RPMI8226 (cell line): ENCODE data around the gene NRG3.
"Not testable (repeated sequence)": the region's sequence is repeated elsewhere in the genome, so short reads cannot be mapped to it uniquely, and the experiment has no call there.

ENCODE experiments used
- DNase-seq: peaks from one replicate; pipeline ENCODE4 v3.0.0-alpha.2; 2015

Gene NRG3

GRCh38 chr10:82308641-82309040 lies 433.6 kb downstream of the NRG3 start:
- no peak for DNase-seq

- DNase-seq = no peak
Observed at GRCh38 chr10:82310839-82311238, 435.8 kb downstream of the NRG3 start.

GRCh38 chr10:82313401-82313800 lies 438.4 kb downstream of the NRG3 start:
- DNase-seq = no peak

- DNase-seq = no peak
Observed at GRCh38 chr10:82318534-82318933, 443.5 kb downstream of the NRG3 start.

GRCh38 chr10:82319074-82319473 lies 444.1 kb downstream of the NRG3 start:
- DNase-seq = no peak

GRCh38 chr10:82319562-82319961 lies 444.6 kb downstream of the NRG3 start:
- no peak for DNase-seq

- no peak for DNase-seq
Observed at GRCh38 chr10:82321724-82322123, 446.7 kb downstream of the NRG3 start.

- no peak for DNase-seq
Observed at GRCh38 chr10:82331716-82332115, 456.7 kb downstream of the NRG3 start.

- DNase-seq = no peak
Observed at GRCh38 chr10:82335831-82336230, 460.8 kb downstream of the NRG3 start.

- DNase-seq = no peak
Observed at GRCh38 chr10:82340166-82340565, 465.2 kb downstream of the NRG3 start.

GRCh38 chr10:82349590-82349989 lies 474.6 kb downstream of the NRG3 start:
- not testable (repeated sequence) for DNase-seq

- no peak for DNase-seq
Observed at GRCh38 chr10:82353381-82353780, 478.4 kb downstream of the NRG3 start.

GRCh38 chr10:82358486-82359099 lies 483.6 kb downstream of the NRG3 start:
- no peak for DNase-seq

- DNase-seq = no peak
Observed at GRCh38 chr10:82361256-82361655, 486.3 kb downstream of the NRG3 start.

- no peak for DNase-seq
Observed at GRCh38 chr10:82377608-82378007, 502.6 kb downstream of the NRG3 start.

- peak; percentile 5 for DNase-seq
Observed at GRCh38 chr10:82378146-82378545, 503.2 kb downstream of the NRG3 start.

GRCh38 chr10:82383350-82383749 lies 508.4 kb downstream of the NRG3 start:
- no peak for DNase-seq

GRCh38 chr10:82390866-82391658 lies 516.1 kb downstream of the NRG3 start:
- DNase-seq = no peak

GRCh38 chr10:82391971-82392370 lies 517.0 kb downstream of the NRG3 start:
- no peak for DNase-seq

GRCh38 chr10:82392533-82392932 lies 517.5 kb downstream of the NRG3 start:
- DNase-seq = no peak

- DNase-seq = no peak
Observed at GRCh38 chr10:82394122-82394521, 519.1 kb downstream of the NRG3 start.

GRCh38 chr10:82394987-82395386 lies 520.0 kb downstream of the NRG3 start:
- no peak for DNase-seq

GRCh38 chr10:82396886-82397285 lies 521.9 kb downstream of the NRG3 start:
- no peak for DNase-seq

GRCh38 chr10:82397854-82398253 lies 522.9 kb downstream of the NRG3 start:
- DNase-seq = no peak

- DNase-seq = no peak
Observed at GRCh38 chr10:82399850-82400249, 524.9 kb downstream of the NRG3 start.
